Choroid plexus epithelial cell (primary cell): ENCODE measurements around the gene FAM90A1.
A peak's percentile ranks its signal among the peaks of the same experiment; 100 is the strongest.
"Not testable (repeated sequence)": the region's sequence is repeated elsewhere in the genome, so short reads cannot be mapped to it uniquely, and the experiment has no call there.

Source experiments
- DNase-seq: peaks from one replicate; pipeline ENCODE4 v3.0.0-alpha.2; 2010; ENCODE audit warnings: low read depth
- H3K4me3 ChIP-seq: 2 replicates; pipeline ENCODE4 v1.5.1; 2011; ENCODE audit warnings: low read depth, mild to moderate bottlenecking, control low read depth, low read length, moderate library complexity
- TF ChIP-seq, protein P1 (sequence below): conservative IDR thresholded peaks from 2 replicates; pipeline ENCODE4 v1.5.1; 2011; ENCODE audit warnings: low read depth, mild to moderate bottlenecking, control low read depth, inconsistent platforms, low read length, moderate library complexity

Gene FAM90A1

DNA sequence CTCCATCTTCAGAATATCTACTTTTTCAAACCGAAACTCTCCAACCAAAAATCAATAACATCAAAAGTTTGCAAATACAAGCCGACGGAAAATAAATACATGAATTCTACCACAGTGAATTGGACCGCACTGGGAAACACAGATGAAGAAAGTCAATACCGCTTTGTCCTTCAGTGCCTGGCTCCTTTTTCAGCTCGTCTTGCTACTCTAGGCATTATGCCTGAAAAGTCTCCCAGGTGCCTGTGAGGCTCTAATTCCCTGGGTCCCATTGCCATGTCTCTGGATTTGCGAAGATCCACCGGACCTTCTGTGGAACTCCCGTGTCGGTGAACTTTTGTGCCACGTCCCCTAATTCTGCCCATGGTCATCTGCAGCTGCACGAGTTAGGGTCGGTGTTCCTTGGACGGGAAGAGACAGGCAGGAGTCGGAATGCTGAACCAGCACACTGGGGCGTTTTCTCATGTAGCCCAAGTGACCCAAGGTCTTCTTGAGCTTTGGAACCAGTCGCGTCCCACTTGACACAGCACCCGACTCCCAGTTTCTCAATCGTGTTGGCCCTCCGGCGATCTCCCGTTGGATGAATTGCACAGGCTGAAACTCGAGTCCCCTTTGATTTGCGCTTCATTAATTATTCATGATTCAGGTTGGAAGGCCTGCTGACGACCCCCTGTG, 8.6 kb downstream of the FAM90A1 start:
- not testable (repeated sequence) for DNase-seq, H3K4me3 ChIP-seq

DNA sequence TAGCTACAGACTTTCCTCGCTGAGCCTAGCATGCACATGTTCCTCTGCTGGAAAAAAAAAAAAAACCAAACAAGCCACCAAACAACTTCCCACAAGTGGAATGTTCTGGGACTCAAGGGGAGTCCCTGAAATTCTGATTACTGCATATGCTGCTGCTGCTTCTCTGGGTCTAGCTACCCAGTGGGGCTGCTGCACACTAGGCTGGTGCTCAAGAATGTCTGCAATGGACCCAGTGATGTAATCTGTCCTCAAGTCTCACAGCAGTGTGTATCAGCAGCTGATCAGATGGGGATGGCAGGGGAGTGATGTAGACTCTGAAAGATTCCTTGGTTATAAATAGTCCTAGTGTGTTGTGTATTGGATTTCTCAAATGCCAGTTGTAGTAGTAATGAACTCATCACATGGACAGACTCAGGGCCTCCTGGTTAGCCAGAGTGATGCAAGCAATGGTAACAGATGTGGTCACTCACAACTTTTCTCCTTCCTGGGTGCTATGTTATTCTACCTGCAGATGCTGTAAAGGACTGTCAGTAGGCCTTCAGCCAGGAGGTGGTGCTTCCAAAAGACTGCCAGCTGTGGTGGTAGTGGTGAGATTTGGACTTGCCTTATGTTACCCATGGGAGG, 29.6 kb downstream of the FAM90A1 start:
- peak; percentile 93 for DNase-seq
- not testable (repeated sequence) for H3K4me3 ChIP-seq

DNA sequence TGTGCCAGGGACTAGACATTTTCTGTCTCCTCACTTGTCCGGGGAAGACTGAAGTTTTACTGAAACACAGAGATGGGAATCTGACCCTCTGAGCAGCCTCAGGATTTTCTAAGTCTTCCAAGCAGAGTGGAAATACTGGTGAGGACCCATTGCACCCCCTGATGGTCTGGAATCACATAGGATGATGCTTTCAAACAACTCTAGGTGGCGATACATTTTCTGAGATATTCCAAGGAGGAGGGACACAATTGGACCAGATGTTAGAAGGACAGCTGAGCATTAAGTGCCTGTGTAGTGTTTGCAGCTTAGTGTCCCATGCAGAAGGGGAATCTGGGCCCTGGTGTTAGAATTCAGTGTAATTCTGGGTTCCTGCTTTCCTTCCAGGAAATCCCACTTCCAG, 39.3 kb downstream of the FAM90A1 start:
- peak; percentile 3 for DNase-seq
- H3K4me3 ChIP-seq, result not testable (repeated sequence)

DNA sequence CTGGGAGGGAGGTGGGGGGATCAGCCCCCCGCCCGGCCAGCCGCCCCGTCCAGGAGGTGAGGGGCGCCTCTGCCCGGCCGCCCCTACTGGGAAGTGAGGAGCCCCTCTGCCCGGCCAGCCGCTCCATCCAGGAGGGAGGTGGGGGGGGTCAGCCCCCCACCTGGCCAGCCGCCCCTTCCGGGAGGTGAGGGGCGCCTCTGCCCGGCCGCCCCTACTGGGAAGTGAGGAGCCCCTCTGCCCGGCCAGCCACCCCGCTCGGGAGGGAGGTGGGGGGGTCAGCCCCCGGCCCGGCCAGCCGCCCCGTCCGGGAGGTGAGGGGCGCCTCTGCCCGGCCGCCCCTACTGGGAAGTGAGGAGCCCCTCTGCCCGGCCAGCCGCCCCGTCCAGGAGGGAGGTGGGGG, 43.2 kb downstream of the FAM90A1 start:
- not testable (repeated sequence) for H3K4me3 ChIP-seq

DNA sequence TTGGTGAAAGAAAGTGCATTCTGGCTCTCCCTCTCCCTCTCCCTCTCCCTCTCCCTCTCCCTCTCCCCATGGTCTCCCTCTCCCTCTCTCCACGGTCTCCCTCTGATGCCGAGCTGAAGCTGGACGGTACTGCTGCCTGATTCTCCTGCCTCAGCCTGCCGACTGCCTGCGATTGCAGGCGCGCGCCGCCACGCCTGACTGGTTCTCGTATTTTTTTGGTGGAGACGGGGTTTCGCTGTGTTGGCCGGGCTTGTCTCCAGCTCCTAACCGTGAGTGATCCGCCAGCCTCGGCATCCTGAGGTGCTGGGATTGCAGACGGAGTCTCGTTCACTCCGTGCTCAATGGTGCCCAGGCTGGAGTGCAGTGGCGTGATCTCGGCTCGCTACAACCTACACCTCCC, 44.1 kb downstream of the FAM90A1 start:
- DNase-seq, H3K4me3 ChIP-seq: not testable (repeated sequence)

More for the DNA sequence above, 43.2 kb downstream of the FAM90A1 start:
- DNase-seq, result not testable (repeated sequence)

DNA sequence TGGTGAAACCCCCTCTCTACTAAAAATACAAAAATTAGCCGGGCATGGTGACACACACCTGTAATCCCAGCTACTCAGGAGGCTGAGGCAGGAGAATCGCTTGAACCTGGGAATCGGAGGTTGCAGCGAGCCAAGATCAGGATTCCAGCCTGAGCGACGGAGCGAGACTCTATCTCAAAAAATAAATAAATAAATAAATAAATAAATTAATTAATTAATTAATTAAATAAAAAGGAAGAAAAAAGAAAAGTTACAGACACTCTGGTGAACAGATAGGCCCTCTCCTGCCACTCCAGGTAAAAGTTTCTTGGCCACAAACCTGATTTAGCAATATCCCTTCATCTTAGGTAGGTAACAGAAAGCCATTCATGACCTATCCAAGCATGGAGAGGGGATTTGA, 44.5 kb downstream of the FAM90A1 start:
- not testable (repeated sequence) for DNase-seq, H3K4me3 ChIP-seq

DNA sequence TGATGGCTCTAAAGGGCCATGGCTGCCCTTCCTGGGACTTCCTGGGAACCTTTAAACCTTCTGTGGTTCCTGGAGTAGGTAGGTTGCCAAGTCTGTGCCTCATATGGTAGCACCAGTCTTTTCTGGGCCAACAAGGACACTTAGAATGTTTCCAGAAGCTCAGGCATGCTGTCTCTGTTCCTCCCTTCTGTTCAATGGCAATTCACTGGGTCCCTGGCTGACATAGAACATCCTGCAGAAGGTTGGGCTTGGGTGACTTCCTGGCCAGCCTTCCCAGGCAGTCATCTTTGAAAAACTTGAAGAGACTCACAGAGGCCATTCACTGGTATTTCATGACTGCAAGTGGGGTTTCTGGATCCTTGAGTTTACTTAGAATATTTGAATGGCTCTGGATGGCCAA, 46.1 kb downstream of the FAM90A1 start:
- not testable (repeated sequence) for H3K4me3 ChIP-seq, DNase-seq

DNA sequence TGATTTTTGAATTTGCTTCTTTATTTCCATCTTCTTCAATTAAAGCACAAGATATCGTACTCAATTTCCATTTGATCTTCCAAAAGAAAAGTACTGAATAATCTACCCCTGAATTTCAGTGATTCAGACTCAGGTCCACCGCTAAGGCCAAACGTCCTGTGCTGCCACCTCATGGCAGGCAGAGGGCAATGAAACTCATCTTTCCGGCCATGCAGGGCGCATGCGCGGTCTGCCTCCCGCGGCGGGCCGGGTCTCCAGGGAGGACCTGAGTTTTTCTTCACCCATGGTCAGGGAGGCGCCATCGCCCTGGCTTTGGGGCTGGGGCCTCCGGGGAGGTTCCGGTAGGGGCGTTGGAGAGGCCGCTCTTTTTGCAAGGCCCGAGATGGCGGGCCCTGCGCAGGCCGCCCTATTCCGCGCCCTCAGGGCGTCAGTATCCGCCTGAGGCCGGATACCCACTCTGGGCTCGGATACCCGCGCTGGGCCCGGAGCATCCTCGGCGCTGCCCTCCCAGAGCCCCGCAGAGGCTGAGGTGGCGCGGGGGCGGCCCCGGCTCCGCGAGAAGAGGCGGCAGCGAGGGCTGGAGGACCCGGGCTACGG, 47.3 kb downstream of the FAM90A1 start:
- peak; percentile 67 for DNase-seq
- peak overlapping the region; percentile 62 for H3K4me3 ChIP-seq
- TF ChIP-seq, protein P1, sequence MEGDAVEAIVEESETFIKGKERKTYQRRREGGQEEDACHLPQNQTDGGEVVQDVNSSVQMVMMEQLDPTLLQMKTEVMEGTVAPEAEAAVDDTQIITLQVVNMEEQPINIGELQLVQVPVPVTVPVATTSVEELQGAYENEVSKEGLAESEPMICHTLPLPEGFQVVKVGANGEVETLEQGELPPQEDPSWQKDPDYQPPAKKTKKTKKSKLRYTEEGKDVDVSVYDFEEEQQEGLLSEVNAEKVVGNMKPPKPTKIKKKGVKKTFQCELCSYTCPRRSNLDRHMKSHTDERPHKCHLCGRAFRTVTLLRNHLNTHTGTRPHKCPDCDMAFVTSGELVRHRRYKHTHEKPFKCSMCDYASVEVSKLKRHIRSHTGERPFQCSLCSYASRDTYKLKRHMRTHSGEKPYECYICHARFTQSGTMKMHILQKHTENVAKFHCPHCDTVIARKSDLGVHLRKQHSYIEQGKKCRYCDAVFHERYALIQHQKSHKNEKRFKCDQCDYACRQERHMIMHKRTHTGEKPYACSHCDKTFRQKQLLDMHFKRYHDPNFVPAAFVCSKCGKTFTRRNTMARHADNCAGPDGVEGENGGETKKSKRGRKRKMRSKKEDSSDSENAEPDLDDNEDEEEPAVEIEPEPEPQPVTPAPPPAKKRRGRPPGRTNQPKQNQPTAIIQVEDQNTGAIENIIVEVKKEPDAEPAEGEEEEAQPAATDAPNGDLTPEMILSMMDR, result peak; percentile 68

DNA sequence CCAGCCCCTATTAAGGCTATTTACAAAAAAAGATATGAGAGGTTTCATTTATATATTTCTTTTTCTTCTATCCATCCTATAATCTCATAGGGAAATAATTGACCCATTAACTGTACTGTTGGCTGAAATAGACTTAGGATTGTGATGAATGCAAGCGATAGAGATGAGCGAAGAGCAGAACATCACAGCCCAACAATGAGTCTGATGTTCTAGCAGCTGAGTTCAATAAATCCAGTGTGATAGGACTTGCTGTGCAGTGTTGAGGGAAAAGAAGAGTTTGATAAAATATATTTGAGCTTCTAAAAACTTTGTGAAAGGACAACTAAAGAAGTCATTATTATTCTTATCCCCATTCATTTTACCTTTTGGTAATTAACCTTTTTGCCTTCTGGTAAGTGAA, 54.5 kb downstream of the FAM90A1 start:
- DNase-seq, H3K4me3 ChIP-seq: not testable (repeated sequence)
